Measurements from ENCODE around the gene IMMP2L. TPM values are rescaled to one million over a fixed set of nuclear protein-coding genes. Genes with fewer than 3 reads are reported as not detected.

The IMMP2L gene
- polyA plus RNA-seq, 1 experiment = 5.8 TPM

- POLR2A ChIA-PET = no interaction called here
- Histone ChIP-seq H3K4me3 (ENCODE audit: low read depth, low read length) (no peak overlapping the region), H3K27me3 (ENCODE audit: control insufficient read depth, insufficient read depth, low read length) (no peaks in the 10 kb centered on the region), H3K36me3 (ENCODE audit: control insufficient read depth, insufficient read depth, low read length) (no peaks in the 10 kb centered on the region)
- CTCF ChIA-PET = interaction anchor here (0.6 kb wide), 1 partner anchor 120 kb away, joined by 3 read pairs; no protein-coding TSS in a partner anchor
- TF ChIP-seq, protein P1, sequence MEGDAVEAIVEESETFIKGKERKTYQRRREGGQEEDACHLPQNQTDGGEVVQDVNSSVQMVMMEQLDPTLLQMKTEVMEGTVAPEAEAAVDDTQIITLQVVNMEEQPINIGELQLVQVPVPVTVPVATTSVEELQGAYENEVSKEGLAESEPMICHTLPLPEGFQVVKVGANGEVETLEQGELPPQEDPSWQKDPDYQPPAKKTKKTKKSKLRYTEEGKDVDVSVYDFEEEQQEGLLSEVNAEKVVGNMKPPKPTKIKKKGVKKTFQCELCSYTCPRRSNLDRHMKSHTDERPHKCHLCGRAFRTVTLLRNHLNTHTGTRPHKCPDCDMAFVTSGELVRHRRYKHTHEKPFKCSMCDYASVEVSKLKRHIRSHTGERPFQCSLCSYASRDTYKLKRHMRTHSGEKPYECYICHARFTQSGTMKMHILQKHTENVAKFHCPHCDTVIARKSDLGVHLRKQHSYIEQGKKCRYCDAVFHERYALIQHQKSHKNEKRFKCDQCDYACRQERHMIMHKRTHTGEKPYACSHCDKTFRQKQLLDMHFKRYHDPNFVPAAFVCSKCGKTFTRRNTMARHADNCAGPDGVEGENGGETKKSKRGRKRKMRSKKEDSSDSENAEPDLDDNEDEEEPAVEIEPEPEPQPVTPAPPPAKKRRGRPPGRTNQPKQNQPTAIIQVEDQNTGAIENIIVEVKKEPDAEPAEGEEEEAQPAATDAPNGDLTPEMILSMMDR (IDR thresholded peaks at IDR 0.05; ENCODE audit: insufficient read depth, low read depth, low read length) = no peak
- no peak for DNase-seq (ENCODE audit: low read depth)
These were observed 672.2 kb downstream of the IMMP2L start for GRCh38 chr7:110890101-110890500.

DNA sequence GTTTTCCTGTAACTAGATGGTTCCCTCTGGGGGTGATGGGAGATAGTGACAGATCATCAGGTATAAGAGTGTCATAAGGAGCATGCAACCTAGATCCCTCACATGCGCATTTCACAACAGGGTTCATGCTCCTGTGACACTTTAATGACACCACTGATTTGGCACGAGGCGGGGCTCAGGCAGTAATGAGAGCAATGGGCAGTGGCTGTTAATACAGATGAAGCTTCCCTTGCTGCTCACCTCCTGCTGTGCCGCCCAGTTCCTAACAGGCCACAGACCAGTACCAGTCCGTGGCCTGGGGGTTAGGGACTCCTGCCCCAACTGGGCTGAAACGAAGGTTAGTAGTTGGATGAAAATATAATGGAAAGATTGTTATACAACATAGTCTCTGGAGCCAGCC, 673.0 kb downstream of the IMMP2L start:
- Histone ChIP-seq H3K4me3 (ENCODE audit: low read depth, low read length) (no peak overlapping the region), H3K27me3 (ENCODE audit: control insufficient read depth, insufficient read depth, low read length) (no peaks in the 10 kb centered on the region), H3K36me3 (ENCODE audit: control insufficient read depth, insufficient read depth, low read length) (no peaks in the 10 kb centered on the region)
- CTCF ChIA-PET = no interaction called here
- no peak for DNase-seq (ENCODE audit: low read depth)
- TF ChIP-seq, protein P1 (IDR thresholded peaks at IDR 0.05; ENCODE audit: insufficient read depth, low read depth, low read length) = no peak
- POLR2A ChIA-PET = no interaction called here

- CTCF ChIA-PET = no interaction called here
These were observed 673.7 kb downstream of the IMMP2L start for GRCh38 chr7:110888641-110889040.

DNA sequence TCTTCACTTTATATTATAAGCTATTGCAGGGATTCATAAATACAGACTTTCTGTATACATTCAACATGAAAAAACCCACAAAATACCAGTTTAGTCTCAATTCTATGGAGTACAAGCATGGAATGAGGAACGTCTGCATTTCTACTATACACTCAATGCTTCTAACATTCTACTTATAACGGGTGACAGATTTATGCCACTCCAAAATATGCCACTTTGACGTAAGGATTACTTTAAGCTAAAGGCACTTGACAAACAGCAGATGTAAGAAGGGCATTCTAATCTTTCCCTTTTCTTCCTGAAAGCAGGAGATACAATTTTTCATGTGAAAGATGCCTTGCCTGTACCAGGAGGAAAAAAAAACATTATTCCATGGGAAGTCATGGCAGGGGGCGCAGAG, 676.8 kb downstream of the IMMP2L start:
- CTCF ChIA-PET = no interaction called here
- TF ChIP-seq, protein P1 (IDR thresholded peaks at IDR 0.05; ENCODE audit: insufficient read depth, low read depth, low read length) = no peak
- no peak overlapping the region for H3K4me3 ChIP-seq (ENCODE audit: low read depth, low read length)
- no peak for DNase-seq (ENCODE audit: low read depth)
- H3K36me3 ChIP-seq (ENCODE audit: control insufficient read depth, insufficient read depth, low read length) = no peaks in the 10 kb centered on the region
- POLR2A ChIA-PET = no interaction called here
- H3K27me3 ChIP-seq (ENCODE audit: control insufficient read depth, insufficient read depth, low read length) = no peaks in the 10 kb centered on the region

More at GRCh38 chr7:110888641-110889040, 673.7 kb downstream of the IMMP2L start:
- Histone ChIP-seq H3K36me3 (ENCODE audit: control insufficient read depth, insufficient read depth, low read length) (no peaks in the 10 kb centered on the region), H3K27me3 (ENCODE audit: control insufficient read depth, insufficient read depth, low read length) (no peaks in the 10 kb centered on the region), H3K4me3 (ENCODE audit: low read depth, low read length) (no peak overlapping the region)
- TF ChIP-seq, protein P1 (IDR thresholded peaks at IDR 0.05; ENCODE audit: insufficient read depth, low read depth, low read length) = no peak
- POLR2A ChIA-PET = no interaction called here
- DNase-seq (ENCODE audit: low read depth) = no peak

- Histone ChIP-seq H3K4me3 (ENCODE audit: low read depth, low read length) (no peak overlapping the region), H3K36me3 (ENCODE audit: control insufficient read depth, insufficient read depth, low read length) (no peaks in the 10 kb centered on the region), H3K27me3 (ENCODE audit: control insufficient read depth, insufficient read depth, low read length) (no peaks in the 10 kb centered on the region)
- TF ChIP-seq, protein P1 (IDR thresholded peaks at IDR 0.05; ENCODE audit: insufficient read depth, low read depth, low read length) = no peak
- POLR2A ChIA-PET = no interaction called here
- CTCF ChIA-PET = no interaction called here
- DNase-seq (ENCODE audit: low read depth) = no peak
These were observed 680.6 kb downstream of the IMMP2L start for GRCh38 chr7:110881721-110882120.
